ENCODE data around the gene SLC19A1. TPM values are rescaled to one million over a fixed set of nuclear protein-coding genes. Genes with fewer than 3 reads are reported as not detected.

SLC19A1 gene
- total RNA-seq, 1 experiment from 2014 or later, result 25.4 TPM

- intact Hi-C loops (cut with micrococcal nuclease), result loop anchor here (1.0 kb wide), 1 partner anchor 263 kb away; no protein-coding TSS in a partner anchor
- no peak for DNase-seq (ENCODE audit: unreplicated experiment)
- Mint-ChIP-seq H3K4me3 (ENCODE audit: unreplicated experiment) (peak overlapping the region; percentile 83), H3K4me1 (ENCODE audit: insufficient read depth, unreplicated experiment) (peaks cover 19% of the 10 kb centered on the region), H3K36me3 (ENCODE audit: insufficient read depth, unreplicated experiment) (peaks cover 6% of the 10 kb centered on the region), H3K27ac (ENCODE audit: low read depth, unreplicated experiment) (no peak overlapping the region), H3K9me3 (ENCODE audit: unreplicated experiment) (no peaks in the 10 kb centered on the region), H3K27me3 (ENCODE audit: insufficient read depth, unreplicated experiment) (peaks cover 5% of the 10 kb centered on the region)
- no peak for TF ChIP-seq CTCF (IDR thresholded peaks at IDR 0.05; ENCODE audit: unreplicated experiment)
- ChIA-PET POLR2A (interaction anchor here (1.2 kb wide), 1 partner anchor 232 kb away, joined by 3 read pairs; no protein-coding TSS in a partner anchor), CTCF (interaction anchor here (0.6 to 4.8 kb wide), 11 partner anchors 16 to 1820 kb away, joined by 3 to 53 read pairs (median 4); no protein-coding TSS in a partner anchor)
- BruUV-seq (replicated peaks), result no TSS peak
Observed at GRCh38 chr21:45555251-45555556, 13.0 kb upstream of the SLC19A1 start.

GRCh38 chr21:45554477-45555175 is 12.4 kb upstream of the SLC19A1 start:
- Mint-ChIP-seq H3K36me3 (ENCODE audit: insufficient read depth, unreplicated experiment) (peaks cover 6% of the 10 kb centered on the region), H3K4me1 (ENCODE audit: insufficient read depth, unreplicated experiment) (peaks cover 19% of the 10 kb centered on the region), H3K9me3 (ENCODE audit: unreplicated experiment) (no peaks in the 10 kb centered on the region), H3K4me3 (ENCODE audit: unreplicated experiment) (peak overlapping the region; percentile 83), H3K27me3 (ENCODE audit: insufficient read depth, unreplicated experiment) (no peaks in the 10 kb centered on the region), H3K27ac (ENCODE audit: low read depth, unreplicated experiment) (peak overlapping the region; percentile 43)
- POLR2A ChIA-PET, result no interaction called here
- BruUV-seq (replicated peaks), result no TSS peak
- CTCF ChIA-PET, result interaction anchor here (0.7 kb wide), 2 partner anchors 266 to 267 kb away, joined by 3 read pairs; no protein-coding TSS in a partner anchor
- intact Hi-C loops (cut with micrococcal nuclease), result loop anchor here (1.0 to 5.0 kb wide), 2 partner anchors 264 to 328 kb away; no protein-coding TSS in a partner anchor
- peak; percentile 71 for DNase-seq (ENCODE audit: unreplicated experiment)
- TF ChIP-seq CTCF (IDR thresholded peaks at IDR 0.05; ENCODE audit: unreplicated experiment), result peak; percentile 79

GRCh38 chr21:45552696-45553391 is 10.6 kb upstream of the SLC19A1 start:
- no peak overlapping the region for H3K4me3 Mint-ChIP-seq (ENCODE audit: unreplicated experiment)

More at GRCh38 chr21:45552696-45553391, 10.6 kb upstream of the SLC19A1 start:
- H3K36me3 Mint-ChIP-seq (ENCODE audit: insufficient read depth, unreplicated experiment), result peaks cover 6% of the 10 kb centered on the region
- BruUV-seq (replicated peaks), result no TSS peak
- H3K27me3 Mint-ChIP-seq (ENCODE audit: insufficient read depth, unreplicated experiment), result no peaks in the 10 kb centered on the region
- no peak overlapping the region for H3K27ac Mint-ChIP-seq (ENCODE audit: low read depth, unreplicated experiment)
- H3K9me3 Mint-ChIP-seq (ENCODE audit: unreplicated experiment), result no peaks in the 10 kb centered on the region
- H3K4me1 Mint-ChIP-seq (ENCODE audit: insufficient read depth, unreplicated experiment), result peaks cover 19% of the 10 kb centered on the region
- no peak for DNase-seq (ENCODE audit: unreplicated experiment)
- POLR2A ChIA-PET, result interaction anchor here (1.6 kb wide), 1 partner anchor 14 kb away, joined by 5 read pairs; no protein-coding TSS in a partner anchor
- TF ChIP-seq CTCF (IDR thresholded peaks at IDR 0.05; ENCODE audit: unreplicated experiment), result no peak
- CTCF ChIA-PET, result interaction anchor here (0.6 to 1.1 kb wide), 3 partner anchors 73 to 335 kb away, joined by 3 to 5 read pairs (median 3); no protein-coding TSS in a partner anchor
- intact Hi-C loops (cut with micrococcal nuclease), result loop anchor here (5.0 kb wide), 1 partner anchor 329 kb away; no protein-coding TSS in a partner anchor
